Choroid plexus epithelial cell (primary cell): ENCODE data around the gene AGO4.

ENCODE experiments used
- DNase-seq: peaks from one replicate; pipeline ENCODE4 v3.0.0-alpha.2; 2010; ENCODE audit warnings: low read depth
- H3K4me3 ChIP-seq: 2 replicates; pipeline ENCODE4 v1.5.1; 2011; ENCODE audit warnings: low read depth, mild to moderate bottlenecking, control low read depth, low read length, moderate library complexity
- CTCF ChIP-seq: conservative IDR thresholded peaks from 2 replicates; pipeline ENCODE4 v1.5.1; 2011; ENCODE audit warnings: low read depth, mild to moderate bottlenecking, control low read depth, inconsistent platforms, low read length, moderate library complexity

The AGO4 gene

GRCh38 chr1:35901235-35901634 is 93.4 kb downstream of the AGO4 start:
- TF ChIP-seq CTCF = no peak
- DNase-seq = no peak
- no peak overlapping the region for H3K4me3 ChIP-seq

- TF ChIP-seq CTCF = no peak
- H3K4me3 ChIP-seq = no peak overlapping the region
- no peak for DNase-seq
Measured at GRCh38 chr1:35902671-35903070, 94.9 kb downstream of the AGO4 start.
